ENCODE data around the gene PLA2G3.

DNA sequence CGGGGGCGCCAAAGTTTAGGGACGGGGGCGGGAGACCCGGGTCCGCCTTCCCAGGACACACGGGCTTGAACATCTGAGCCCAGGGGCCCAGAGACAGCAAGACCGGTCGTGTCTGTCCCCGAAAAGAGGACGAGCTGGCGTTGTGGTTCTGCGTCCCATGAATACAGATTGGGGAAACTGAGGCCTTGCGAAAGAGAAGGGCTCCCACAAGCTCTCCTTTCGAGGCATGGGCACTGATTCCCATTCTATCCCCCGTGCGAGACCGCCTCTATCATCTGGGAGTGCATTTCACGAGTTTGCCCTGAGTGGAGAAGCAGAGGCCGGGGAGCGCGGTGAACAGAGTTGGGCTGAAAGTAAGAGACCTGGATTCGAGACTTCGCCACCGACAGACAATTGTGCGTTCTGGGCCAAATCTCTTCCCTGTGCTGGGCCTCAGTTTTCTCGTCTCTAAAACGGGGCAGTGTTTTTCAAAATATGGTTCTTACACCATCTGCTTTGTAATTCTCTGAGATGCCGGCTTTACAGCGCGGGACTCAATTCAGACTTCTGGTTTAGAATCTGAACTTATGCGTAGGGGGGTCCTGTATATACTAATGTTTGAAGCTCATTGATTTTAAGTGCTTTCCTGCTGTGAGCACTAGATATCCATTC is 20.1 kb upstream of the PLA2G3 start:
- TF ChIP-seq, protein P1, sequence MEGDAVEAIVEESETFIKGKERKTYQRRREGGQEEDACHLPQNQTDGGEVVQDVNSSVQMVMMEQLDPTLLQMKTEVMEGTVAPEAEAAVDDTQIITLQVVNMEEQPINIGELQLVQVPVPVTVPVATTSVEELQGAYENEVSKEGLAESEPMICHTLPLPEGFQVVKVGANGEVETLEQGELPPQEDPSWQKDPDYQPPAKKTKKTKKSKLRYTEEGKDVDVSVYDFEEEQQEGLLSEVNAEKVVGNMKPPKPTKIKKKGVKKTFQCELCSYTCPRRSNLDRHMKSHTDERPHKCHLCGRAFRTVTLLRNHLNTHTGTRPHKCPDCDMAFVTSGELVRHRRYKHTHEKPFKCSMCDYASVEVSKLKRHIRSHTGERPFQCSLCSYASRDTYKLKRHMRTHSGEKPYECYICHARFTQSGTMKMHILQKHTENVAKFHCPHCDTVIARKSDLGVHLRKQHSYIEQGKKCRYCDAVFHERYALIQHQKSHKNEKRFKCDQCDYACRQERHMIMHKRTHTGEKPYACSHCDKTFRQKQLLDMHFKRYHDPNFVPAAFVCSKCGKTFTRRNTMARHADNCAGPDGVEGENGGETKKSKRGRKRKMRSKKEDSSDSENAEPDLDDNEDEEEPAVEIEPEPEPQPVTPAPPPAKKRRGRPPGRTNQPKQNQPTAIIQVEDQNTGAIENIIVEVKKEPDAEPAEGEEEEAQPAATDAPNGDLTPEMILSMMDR (IDR thresholded peaks at IDR 0.05), result no peak
- TF ChIP-seq TCF7L2 (IDR thresholded peaks at IDR 0.05; ENCODE audit: low read depth, low read length), result no peak
- no peak; the same call in 1 of the 2 replicates for TF ChIP-seq SIN3A (IDR thresholded peaks at IDR 0.05; ENCODE audit: borderline replicate concordance, insufficient read depth, low read depth, low read length)

Measured in Panc1 (cell line).